GM23338 (cell line): ENCODE measurements around the gene A2ML1. TPM values are rescaled to one million over a fixed set of nuclear protein-coding genes. Genes with fewer than 3 reads are reported as not detected.

Experiments
- ATAC-seq: fragments of 200-7000 bp; cut with Tn5 transposase; 3 replicates; pipeline ENCODE4 v1.9.1; 2020
- DNase-seq: peaks from one replicate; pipeline ENCODE4 v3.0.0-alpha.2; 2015; ENCODE audit warnings: low spot score
- H2AFZ ChIP-seq: fragments of 200-600 bp; sonication (generic); 2 replicates; pipeline ENCODE4 v1.8.0; 2016; ENCODE audit warnings: antibody characterized with exemption, mild to moderate bottlenecking, moderate library complexity
- H3F3A ChIP-seq: fragments of 200-600 bp; sonication (generic); replicated peaks from 2 replicates; pipeline ENCODE4 v1.8.0; 2017; ENCODE audit warnings: antibody characterized with exemption, mixed run types, low read depth
- H3K27ac ChIP-seq: fragments of 200-600 bp; sonication (generic); 2 replicates; pipeline ENCODE4 v1.6.1; 2016; ENCODE audit warnings: low read depth
- H3K27me3 ChIP-seq: fragments of 200-600 bp; sonication (generic); 2 replicates; pipeline ENCODE4 v1.8.0; 2016; ENCODE audit warnings: mild to moderate bottlenecking, mixed run types, moderate library complexity; ENCODE audit not compliant: insufficient read depth
- H3K36me3 ChIP-seq: fragments of 200-600 bp; sonication (generic); 2 replicates; pipeline ENCODE4 v1.8.0; 2016; ENCODE audit warnings: mild to moderate bottlenecking; ENCODE audit not compliant: insufficient read depth
- H3K4me1 ChIP-seq: fragments of 200-600 bp; sonication (generic); 2 replicates; pipeline ENCODE4 v1.8.0; 2016; ENCODE audit warnings: mild to moderate bottlenecking, moderate library complexity; ENCODE audit not compliant: insufficient read depth
- H3K4me2 ChIP-seq: fragments of 200-600 bp; sonication (generic); 2 replicates; pipeline ENCODE4 v1.7.1; 2017; ENCODE audit warnings: mixed run types
- H3K4me3 ChIP-seq: fragments of 200-600 bp; sonication (generic); 2 replicates; pipeline ENCODE4 v1.6.1; 2016; ENCODE audit warnings: mixed run types
- H3K79me2 ChIP-seq: fragments of 200-600 bp; sonication (generic); replicated peaks from 2 replicates; pipeline ENCODE4 v1.8.0; 2017; ENCODE audit warnings: mild to moderate bottlenecking; ENCODE audit not compliant: insufficient read depth
- H3K9me2 ChIP-seq: fragments of 200-600 bp; sonication (generic); 2 replicates; pipeline ENCODE4 v1.8.0; 2017; ENCODE audit not compliant: insufficient read depth
- H4K20me1 ChIP-seq: fragments of 200-600 bp; sonication (generic); replicated peaks from 2 replicates; pipeline ENCODE4 v1.8.0; 2017; ENCODE audit warnings: mild to moderate bottlenecking; ENCODE audit not compliant: insufficient read depth
- H3K27ac Mint-ChIP-seq: 2 replicates; pipeline ENCODE4 v1.8.0; 2020; ENCODE audit warnings: inconsistent platforms, mild to moderate bottlenecking, moderate library complexity, mixed read lengths
- H3K27me3 Mint-ChIP-seq: 3 replicates; pipeline ENCODE4 v1.8.0; 2022; ENCODE audit warnings: low read depth, mild to moderate bottlenecking, moderate library complexity, mixed read lengths, inconsistent platforms; ENCODE audit not compliant: insufficient read depth, poor library complexity
- H3K36me3 Mint-ChIP-seq: 3 replicates; pipeline ENCODE4 v1.8.0; 2021; ENCODE audit warnings: low read depth, mild to moderate bottlenecking, inconsistent platforms, moderate library complexity, mixed read lengths
- H3K4me1 Mint-ChIP-seq: 3 replicates; pipeline ENCODE4 v1.8.0; 2020; ENCODE audit warnings: mild to moderate bottlenecking, inconsistent platforms, mixed read lengths
- H3K4me3 Mint-ChIP-seq: 3 replicates; pipeline ENCODE4 v1.8.0; 2021; ENCODE audit warnings: moderate library complexity, mild to moderate bottlenecking, inconsistent platforms, mixed read lengths
- H3K9me3 Mint-ChIP-seq: 3 replicates; pipeline ENCODE4 v1.8.0; 2020; ENCODE audit warnings: moderate library complexity, mild to moderate bottlenecking, inconsistent platforms, mixed read lengths
- CREB1 ChIP-seq: fragments of 250-450 bp; sonication (Bioruptor Pico); IDR thresholded peaks from 2 replicates; pipeline ENCODE4 v1.5.0; 2020; ENCODE audit warnings: low read depth, mild to moderate bottlenecking, moderate library complexity
- CTCF ChIP-seq, 2 experiments: fragments of 200-600 bp in 1 of 2; sonication (generic) in 1 of 2; conservative IDR thresholded peaks; 2 replicates each; pipeline versions ENCODE4 v1.5.1 to v1.6.1; 2016 to 2017; ENCODE audit warnings: antibody characterized with exemption in 2 of 2, low read depth in 2 of 2, mild to moderate bottlenecking in 2 of 2, moderate library complexity in 1 of 2
- ETS1 ChIP-seq: IDR thresholded peaks from 2 replicates; pipeline ENCODE4 v1.6.1; 2016; ENCODE audit warnings: antibody characterized with exemption
- EZH2phosphoT487 ChIP-seq: fragments of 200-600 bp; sonication (generic); IDR thresholded peaks from one replicate; pipeline ENCODE4 v1.8.1; 2018; ENCODE audit warnings: antibody characterized with exemption; ENCODE audit not compliant: unreplicated experiment
- POLR2AphosphoS5 ChIP-seq: IDR thresholded peaks from 2 replicates; pipeline ENCODE4 v1.6.1; 2016; ENCODE audit warnings: antibody characterized with exemption, low read depth
- REST ChIP-seq: IDR thresholded peaks from one replicate; pipeline ENCODE4 v1.6.1; 2018; ENCODE audit warnings: antibody characterized with exemption; ENCODE audit not compliant: unreplicated experiment
- STAT1 ChIP-seq: IDR thresholded peaks from one replicate; pipeline ENCODE4 v1.6.1; 2016; ENCODE audit warnings: antibody characterized with exemption; ENCODE audit not compliant: unreplicated experiment
- ZNF114 ChIP-seq: fragments of 250-450 bp; sonication (Bioruptor Pico); IDR thresholded peaks from 2 replicates; pipeline ENCODE4 v1.5.0; 2020; ENCODE audit warnings: mild to moderate bottlenecking, moderate library complexity
- ZNF331 ChIP-seq: fragments of 250-450 bp; sonication (Bioruptor Pico); IDR thresholded peaks from 2 replicates; pipeline ENCODE4 v1.5.0; 2020; ENCODE audit warnings: low read depth, mild to moderate bottlenecking, moderate library complexity
- ZNF462 ChIP-seq: fragments of 250-450 bp; sonication (Bioruptor Pico); IDR thresholded peaks from 2 replicates; pipeline ENCODE4 v1.5.0; 2020; ENCODE audit warnings: mild to moderate bottlenecking, moderate library complexity
- polyA plus RNA-seq: library from polyadenylated mRNA; unstranded; fragments of >200 nt; fragmentation: Nextera tagmentation; extraction: Ambion mirVana; gene quantifications from 2 replicates; pipeline ENCODE4 v1.2.1, GENCODE V29; 2016
- total RNA-seq: library from RNA; depleted of rRNA; stranded (reverse); fragments of >200 nt; shearing (Covaris generic); gene quantifications from 2 replicates; pipeline ENCODE4 v1.2.3, GENCODE V29; 2014

Gene A2ML1
- total and polyA plus RNA-seq, 2 experiments from 2014 or later, result 3.8 to 6.0 TPM

GRCh38 chr12:8867009-8867408, 44.6 kb downstream of the A2ML1 start:
- TF ChIP-seq ZNF331 (CRISPR knock-in tag), result no peak
- TF ChIP-seq ZNF114 (CRISPR knock-in tag), result no peak
- H3K79me2 ChIP-seq, result no peaks in the 10 kb centered on the region

GRCh38 chr12:8867786-8868185, 45.4 kb downstream of the A2ML1 start:
- no peak overlapping the region for H3K27ac ChIP-seq
- no peaks in the 10 kb centered on the region for H3K79me2 ChIP-seq
- Mint-ChIP-seq H3K27me3 (no peaks in the 10 kb centered on the region), H3K4me3 (no peak overlapping the region), H3K36me3 (peaks cover 16% of the 10 kb centered on the region; the same call in 2 of the 3 replicates), H3K27ac (no peak overlapping the region), H3K4me1 (no peaks in the 10 kb centered on the region), H3K9me3 (no peaks in the 10 kb centered on the region)
- H3K4me3 ChIP-seq, result no peak overlapping the region
- no peak overlapping the region for H3K4me2 ChIP-seq
- no peak for ATAC-seq
- no peaks in the 10 kb centered on the region for H3K9me2 ChIP-seq
- no peaks in the 10 kb centered on the region for H3K4me1 ChIP-seq
- H3F3A ChIP-seq, result no peaks in the 10 kb centered on the region
- no peak overlapping the region for H2AFZ ChIP-seq
- no peaks in the 10 kb centered on the region for H4K20me1 ChIP-seq
- DNase-seq, result no peak
- H3K36me3 ChIP-seq, result no peaks in the 10 kb centered on the region
- no peaks in the 10 kb centered on the region for H3K27me3 ChIP-seq
- TF ChIP-seq ETS1 (no peak), ZNF462 (CRISPR knock-in tag) (no peak), EZH2phosphoT487 (no peak), CTCF (conservative IDR thresholded peaks at IDR 0.05; ENCODE audit: low read depth in 2 of 2) (no peak), CREB1 (CRISPR knock-in tag) (no peak), STAT1 (no peak), POLR2AphosphoS5 (no peak), ZNF114 (CRISPR knock-in tag) (no peak), REST (no peak)

More at GRCh38 chr12:8867009-8867408, 44.6 kb downstream of the A2ML1 start:
- no peak overlapping the region for H2AFZ ChIP-seq
- Mint-ChIP-seq H3K27me3 (no peaks in the 10 kb centered on the region), H3K9me3 (no peaks in the 10 kb centered on the region), H3K36me3 (peaks cover 20% of the 10 kb centered on the region; the same call in 2 of the 3 replicates), H3K4me3 (no peak overlapping the region), H3K27ac (no peak overlapping the region), H3K4me1 (no peaks in the 10 kb centered on the region)
- ATAC-seq (no peak), DNase-seq (no peak)
- no peaks in the 10 kb centered on the region for H3F3A ChIP-seq
- no peaks in the 10 kb centered on the region for H3K27me3 ChIP-seq
- H4K20me1 ChIP-seq, result no peaks in the 10 kb centered on the region
- H3K4me3 ChIP-seq, result no peak overlapping the region
- no peak overlapping the region for H3K4me2 ChIP-seq
- no peaks in the 10 kb centered on the region for H3K36me3 ChIP-seq
- H3K27ac ChIP-seq, result no peak overlapping the region
- H3K4me1 ChIP-seq, result no peaks in the 10 kb centered on the region
- no peaks in the 10 kb centered on the region for H3K9me2 ChIP-seq
